GM23338 (cell line): ENCODE measurements around the gene FRS2. TPM values are rescaled to one million over a fixed set of nuclear protein-coding genes. Genes with fewer than 3 reads are reported as not detected.

ENCODE experiments used
- ATAC-seq: fragments of 200-7000 bp; cut with Tn5 transposase; 3 replicates; pipeline ENCODE4 v1.9.1; 2020
- DNase-seq: peaks from one replicate; pipeline ENCODE4 v3.0.0-alpha.2; 2015; ENCODE audit warnings: low spot score
- H2AFZ ChIP-seq: fragments of 200-600 bp; sonication (generic); 2 replicates; pipeline ENCODE4 v1.8.0; 2016; ENCODE audit warnings: antibody characterized with exemption, mild to moderate bottlenecking, moderate library complexity
- H3F3A ChIP-seq: fragments of 200-600 bp; sonication (generic); replicated peaks from 2 replicates; pipeline ENCODE4 v1.8.0; 2017; ENCODE audit warnings: antibody characterized with exemption, mixed run types, low read depth
- H3K27ac ChIP-seq: fragments of 200-600 bp; sonication (generic); 2 replicates; pipeline ENCODE4 v1.6.1; 2016; ENCODE audit warnings: low read depth
- H3K27me3 ChIP-seq: fragments of 200-600 bp; sonication (generic); 2 replicates; pipeline ENCODE4 v1.8.0; 2016; ENCODE audit warnings: mild to moderate bottlenecking, mixed run types, moderate library complexity; ENCODE audit not compliant: insufficient read depth
- H3K36me3 ChIP-seq: fragments of 200-600 bp; sonication (generic); 2 replicates; pipeline ENCODE4 v1.8.0; 2016; ENCODE audit warnings: mild to moderate bottlenecking; ENCODE audit not compliant: insufficient read depth
- H3K4me1 ChIP-seq: fragments of 200-600 bp; sonication (generic); 2 replicates; pipeline ENCODE4 v1.8.0; 2016; ENCODE audit warnings: mild to moderate bottlenecking, moderate library complexity; ENCODE audit not compliant: insufficient read depth
- H3K4me2 ChIP-seq: fragments of 200-600 bp; sonication (generic); 2 replicates; pipeline ENCODE4 v1.7.1; 2017; ENCODE audit warnings: mixed run types
- H3K4me3 ChIP-seq: fragments of 200-600 bp; sonication (generic); 2 replicates; pipeline ENCODE4 v1.6.1; 2016; ENCODE audit warnings: mixed run types
- H3K79me2 ChIP-seq: fragments of 200-600 bp; sonication (generic); replicated peaks from 2 replicates; pipeline ENCODE4 v1.8.0; 2017; ENCODE audit warnings: mild to moderate bottlenecking; ENCODE audit not compliant: insufficient read depth
- H3K9me2 ChIP-seq: fragments of 200-600 bp; sonication (generic); 2 replicates; pipeline ENCODE4 v1.8.0; 2017; ENCODE audit not compliant: insufficient read depth
- H4K20me1 ChIP-seq: fragments of 200-600 bp; sonication (generic); replicated peaks from 2 replicates; pipeline ENCODE4 v1.8.0; 2017; ENCODE audit warnings: mild to moderate bottlenecking; ENCODE audit not compliant: insufficient read depth
- H3K27ac Mint-ChIP-seq: 2 replicates; pipeline ENCODE4 v1.8.0; 2020; ENCODE audit warnings: inconsistent platforms, mild to moderate bottlenecking, moderate library complexity, mixed read lengths
- H3K27me3 Mint-ChIP-seq: 3 replicates; pipeline ENCODE4 v1.8.0; 2022; ENCODE audit warnings: low read depth, mild to moderate bottlenecking, moderate library complexity, mixed read lengths, inconsistent platforms; ENCODE audit not compliant: insufficient read depth, poor library complexity
- H3K36me3 Mint-ChIP-seq: 3 replicates; pipeline ENCODE4 v1.8.0; 2021; ENCODE audit warnings: low read depth, mild to moderate bottlenecking, inconsistent platforms, moderate library complexity, mixed read lengths
- H3K4me1 Mint-ChIP-seq: 3 replicates; pipeline ENCODE4 v1.8.0; 2020; ENCODE audit warnings: mild to moderate bottlenecking, inconsistent platforms, mixed read lengths
- H3K4me3 Mint-ChIP-seq: 3 replicates; pipeline ENCODE4 v1.8.0; 2021; ENCODE audit warnings: moderate library complexity, mild to moderate bottlenecking, inconsistent platforms, mixed read lengths
- H3K9me3 Mint-ChIP-seq: 3 replicates; pipeline ENCODE4 v1.8.0; 2020; ENCODE audit warnings: moderate library complexity, mild to moderate bottlenecking, inconsistent platforms, mixed read lengths
- CREB1 ChIP-seq: fragments of 250-450 bp; sonication (Bioruptor Pico); IDR thresholded peaks from 2 replicates; pipeline ENCODE4 v1.5.0; 2020; ENCODE audit warnings: low read depth, mild to moderate bottlenecking, moderate library complexity
- CTCF ChIP-seq, 2 experiments: fragments of 200-600 bp in 1 of 2; sonication (generic) in 1 of 2; conservative IDR thresholded peaks; 2 replicates each; pipeline versions ENCODE4 v1.5.1 to v1.6.1; 2016 to 2017; ENCODE audit warnings: antibody characterized with exemption in 2 of 2, low read depth in 2 of 2, mild to moderate bottlenecking in 2 of 2, moderate library complexity in 1 of 2
- ETS1 ChIP-seq: IDR thresholded peaks from 2 replicates; pipeline ENCODE4 v1.6.1; 2016; ENCODE audit warnings: antibody characterized with exemption
- EZH2 ChIP-seq: fragments of 200-600 bp; sonication (generic); IDR thresholded peaks from one replicate; pipeline ENCODE4 v1.8.0; 2017; ENCODE audit warnings: antibody characterized with exemption, mild to moderate bottlenecking, low read depth; ENCODE audit not compliant: unreplicated experiment
- EZH2phosphoT487 ChIP-seq: fragments of 200-600 bp; sonication (generic); IDR thresholded peaks from one replicate; pipeline ENCODE4 v1.8.1; 2018; ENCODE audit warnings: antibody characterized with exemption; ENCODE audit not compliant: unreplicated experiment
- JUNB ChIP-seq: IDR thresholded peaks from one replicate; pipeline ENCODE4 v1.6.1; 2016; ENCODE audit warnings: antibody characterized with exemption; ENCODE audit not compliant: unreplicated experiment
- NANOG ChIP-seq: IDR thresholded peaks from 2 replicates; pipeline ENCODE4 v1.6.1; 2016; ENCODE audit warnings: antibody characterized with exemption, borderline replicate concordance
- POLR2AphosphoS5 ChIP-seq: IDR thresholded peaks from 2 replicates; pipeline ENCODE4 v1.6.1; 2016; ENCODE audit warnings: antibody characterized with exemption, low read depth
- REST ChIP-seq: IDR thresholded peaks from one replicate; pipeline ENCODE4 v1.6.1; 2018; ENCODE audit warnings: antibody characterized with exemption; ENCODE audit not compliant: unreplicated experiment
- STAT1 ChIP-seq: IDR thresholded peaks from one replicate; pipeline ENCODE4 v1.6.1; 2016; ENCODE audit warnings: antibody characterized with exemption; ENCODE audit not compliant: unreplicated experiment
- ZNF114 ChIP-seq: fragments of 250-450 bp; sonication (Bioruptor Pico); IDR thresholded peaks from 2 replicates; pipeline ENCODE4 v1.5.0; 2020; ENCODE audit warnings: mild to moderate bottlenecking, moderate library complexity
- ZNF331 ChIP-seq: fragments of 250-450 bp; sonication (Bioruptor Pico); IDR thresholded peaks from 2 replicates; pipeline ENCODE4 v1.5.0; 2020; ENCODE audit warnings: low read depth, mild to moderate bottlenecking, moderate library complexity
- polyA plus RNA-seq: library from polyadenylated mRNA; unstranded; fragments of >200 nt; fragmentation: Nextera tagmentation; extraction: Ambion mirVana; gene quantifications from 2 replicates; pipeline ENCODE4 v1.2.1, GENCODE V29; 2016
- total RNA-seq: library from RNA; depleted of rRNA; stranded (reverse); fragments of >200 nt; shearing (Covaris generic); gene quantifications from 2 replicates; pipeline ENCODE4 v1.2.3, GENCODE V29; 2014

FRS2 gene
- total and polyA plus RNA-seq, 2 experiments from 2014 or later: 34.3 to 45.0 TPM

GRCh38 chr12:69527506-69528272 is 57.5 kb downstream of the FRS2 start:
- H3F3A ChIP-seq: no peaks in the 10 kb centered on the region
- no peak overlapping the region for H3K4me2 ChIP-seq
- H3K27ac ChIP-seq: peak overlapping the region; percentile 30; the same call in 1 of the 2 replicates
- H3K79me2 ChIP-seq: peaks cover 75% of the 10 kb centered on the region
- H3K9me2 ChIP-seq: no peaks in the 10 kb centered on the region
- no peak overlapping the region for H3K4me3 Mint-ChIP-seq
- H3K9me3 Mint-ChIP-seq: no peaks in the 10 kb centered on the region
- no peaks in the 10 kb centered on the region for H3K27me3 ChIP-seq
- ATAC-seq: no peak
- no peak for TF ChIP-seq CREB1 (CRISPR knock-in tag)
- H3K27me3 Mint-ChIP-seq: no peaks in the 10 kb centered on the region
- H3K36me3 ChIP-seq: no peaks in the 10 kb centered on the region
- no peak overlapping the region for H3K27ac Mint-ChIP-seq
- H3K36me3 Mint-ChIP-seq: peaks cover 4% of the 10 kb centered on the region; the same call in 1 of the 3 replicates
- H3K4me1 ChIP-seq: no peaks in the 10 kb centered on the region; the same call in 1 of the 2 replicates
- peaks cover 4% of the 10 kb centered on the region; the same call in 2 of the 3 replicates for H3K4me1 Mint-ChIP-seq
- H2AFZ ChIP-seq: no peak overlapping the region
- DNase-seq: no peak
- peaks cover 34% of the 10 kb centered on the region for H4K20me1 ChIP-seq
- H3K4me3 ChIP-seq: no peak overlapping the region

GRCh38 chr12:69529021-69529420 is 58.8 kb downstream of the FRS2 start:
- Mint-ChIP-seq H3K4me1 (peaks cover 10% of the 10 kb centered on the region), H3K36me3 (peaks cover 8% of the 10 kb centered on the region), H3K9me3 (no peaks in the 10 kb centered on the region), H3K27ac (no peak overlapping the region), H3K4me3 (no peak overlapping the region), H3K27me3 (no peaks in the 10 kb centered on the region)
- Histone ChIP-seq H3K4me2 (no peak overlapping the region), H3K4me3 (no peak overlapping the region), H3K36me3 (no peaks in the 10 kb centered on the region), H4K20me1 (peaks cover 25% of the 10 kb centered on the region), H3F3A (no peaks in the 10 kb centered on the region), H3K9me2 (no peaks in the 10 kb centered on the region), H3K4me1 (0 out of 2 replicates have a peak, but pooled peaks cover 6% of the 10 kb centered on the region), H3K79me2 (peaks cover 61% of the 10 kb centered on the region), H3K27ac (0 out of 2 replicates have a peak overlapping the region, but pooled peaks have one; percentile 30), H2AFZ (no peak overlapping the region), H3K27me3 (no peaks in the 10 kb centered on the region)
- ATAC-seq: no peak
- no peak for DNase-seq
- TF ChIP-seq EZH2: no peak
- TF ChIP-seq CTCF (conservative IDR thresholded peaks at IDR 0.05; ENCODE audit: low read depth in 2 of 2): no peak
- no peak for TF ChIP-seq ETS1
- no peak for TF ChIP-seq POLR2AphosphoS5
- no peak for TF ChIP-seq NANOG
- TF ChIP-seq ZNF331: no peak
- no peak for TF ChIP-seq STAT1
- no peak for TF ChIP-seq CREB1 (CRISPR knock-in tag)
- TF ChIP-seq JUNB: no peak
- no peak for TF ChIP-seq REST
- TF ChIP-seq EZH2phosphoT487: no peak
- TF ChIP-seq ZNF114: no peak
